HCT116 (cell line): Measurements from ENCODE around the gene EME1.
A peak's percentile ranks its signal among the peaks of the same experiment; 100 is the strongest.

Experiments used
- CBX3 ChIP-seq: IDR thresholded peaks from 2 replicates; pipeline ENCODE4 v1.6.1; 2012; ENCODE audit warnings: low read depth
- CEBPB ChIP-seq: IDR thresholded peaks from 2 replicates; pipeline ENCODE4 v1.6.1; 2012; ENCODE audit warnings: low read depth
- CTCF ChIP-seq, 3 experiments: fragments of 200-600 bp in 1 of 3; sonication (generic) in 1 of 3; IDR thresholded peaks in 2 of 3; conservative IDR thresholded peaks in 1 of 3; 2 replicates each; pipeline ENCODE4 v1.5.1; 2012 to 2017; ENCODE audit warnings: low read depth in 2 of 3, low read length in 2 of 3, antibody characterized with exemption in 1 of 3, borderline replicate concordance in 1 of 3, control low read depth in 1 of 3, mild to moderate bottlenecking in 1 of 3, mixed read lengths in 1 of 3, mixed run types in 1 of 3, moderate library complexity in 1 of 3; ENCODE audit not compliant: insufficient read depth in 1 of 3

DNA sequence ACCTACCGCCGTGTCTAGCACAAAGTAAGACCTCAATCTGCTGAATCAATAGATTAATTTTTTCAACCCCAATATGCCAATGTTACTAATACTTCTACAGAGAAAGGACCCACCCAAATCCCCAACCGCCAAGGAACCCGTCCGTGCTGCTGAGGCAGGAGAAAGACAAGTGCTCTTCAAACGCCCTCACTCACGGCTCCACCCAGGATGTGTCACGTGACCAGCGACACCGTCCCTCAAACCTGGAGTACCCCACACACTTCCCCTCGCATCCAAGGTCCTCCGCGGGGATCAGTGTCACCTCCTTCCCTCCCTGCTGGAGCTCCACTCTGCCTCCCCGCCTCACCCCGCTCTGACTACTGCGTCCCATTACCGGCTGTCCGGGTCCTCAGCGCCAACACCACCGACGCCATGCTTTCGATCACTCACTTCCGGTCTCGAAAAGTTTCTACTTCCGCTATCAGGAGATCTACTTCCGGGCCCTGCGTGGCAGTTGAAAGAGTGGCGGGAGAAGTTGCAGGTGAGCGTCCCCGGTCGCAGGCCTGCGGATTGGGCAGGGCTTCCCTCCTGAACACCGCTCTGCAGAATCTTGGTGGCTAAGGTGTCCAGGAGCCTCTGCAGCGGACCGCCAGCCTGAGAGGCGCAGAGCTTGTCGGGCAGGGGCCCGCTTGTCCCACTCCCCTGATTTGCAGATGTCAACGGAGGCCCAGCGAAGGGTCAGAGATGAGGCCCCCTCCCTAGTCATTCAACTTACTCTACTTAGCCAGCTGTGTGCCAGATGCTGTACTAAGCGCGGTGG, at the start of gene EME1, which contains the start of gene MRPL27:
- TF ChIP-seq CBX3 (peak; percentile 81), CEBPB (no peak), CTCF (IDR thresholded peaks at IDR 0.05 in 2 of 3, conservative IDR thresholded peaks at IDR 0.05 in 1 of 3; ENCODE audit: borderline replicate concordance in 1 of 3, insufficient read depth in 1 of 3, low read depth in 2 of 3, low read length in 2 of 3) (no peak)
